Transverse colon (tissue), 4 donors: Measurements from ENCODE around the gene PLCB1. TPM values are rescaled to one million over a fixed set of nuclear protein-coding genes. Genes with fewer than 3 reads are reported as not detected.

Source experiments
- DNase-seq: peaks from one replicate; pipeline ENCODE4 v3.0.0-alpha.2; 2019
- H3K27ac ChIP-seq, 4 donors: fragments of 200-600 bp; sonication (generic); 2 replicates each; pipeline ENCODE4 v1.5.1; 2016 to 2018; ENCODE audit warnings: inconsistent platforms in 4 of 4
- H3K27me3 ChIP-seq: fragments of 200-600 bp; sonication (generic); 2 replicates; pipeline ENCODE4 v1.5.1; 2017; ENCODE audit warnings: inconsistent platforms
- H3K36me3 ChIP-seq, 4 donors: fragments of 200-600 bp; sonication (generic); 2 replicates each; pipeline ENCODE4 v1.5.1; 2017 to 2019; ENCODE audit warnings: inconsistent platforms in 4 of 4
- H3K4me1 ChIP-seq, 4 donors: fragments of 200-600 bp; sonication (generic); 2 replicates each; pipeline ENCODE4 v1.5.1; 2017 to 2020; ENCODE audit warnings: inconsistent platforms in 4 of 4
- H3K4me3 ChIP-seq, 4 donors: fragments of 200-600 bp; sonication (generic); 1 replicate in 1 of 4; 2 replicates in 3 of 4; pipeline versions ENCODE4 v1.5.1 to v1.6.1; 2017 to 2019; ENCODE audit warnings: inconsistent platforms in 4 of 4
- H3K9me3 ChIP-seq, 2 donors: fragments of 200-600 bp; sonication (generic); 2 replicates each; pipeline ENCODE4 v1.5.1; 2017 to 2019; ENCODE audit warnings: inconsistent platforms in 2 of 2
- CTCF ChIP-seq, 5 experiments: fragments of 200-600 bp in 3 of 5; fragments of 450-650 bp in 2 of 5; sonication (generic) in 3 of 5; IDR thresholded peaks; 1 replicate in 2 of 5; 2 replicates in 3 of 5; pipeline ENCODE4 v1.5.1; 2016 to 2017; ENCODE audit warnings: antibody characterized with exemption in 5 of 5, inconsistent platforms in 3 of 5, mild to moderate bottlenecking in 2 of 5, moderate library complexity in 1 of 5
- EP300 ChIP-seq: sonication (generic); formaldehyde crosslinking; IDR thresholded peaks from one replicate; pipeline ENCODE4 v1.6.1; 2017; ENCODE audit warnings: antibody characterized with exemption, low read depth
- POLR2A ChIP-seq: fragments of 450-650 bp; IDR thresholded peaks from one replicate; pipeline ENCODE4 v1.6.1; 2016; ENCODE audit warnings: antibody characterized with exemption, mild to moderate bottlenecking, moderate library complexity
- POLR2AphosphoS5 ChIP-seq, 3 donors: sonication (generic); formaldehyde crosslinking; IDR thresholded peaks; one replicate each; pipeline ENCODE4 v1.6.1; 2016; ENCODE audit warnings: antibody characterized with exemption in 3 of 3
- WGBS, 2 donors: methylation state at CpG; one replicate each; pipeline ENCODE4 v1.1.5; 2018; ENCODE audit warnings: low coverage in 1 of 2; 5-methylcytosine and 5-hydroxymethylcytosine counted together
- in situ Hi-C, 4 donors: fragments of 200-750 bp; cut with MboI; loops; one replicate each; pipeline versions ENCODE4 v1.15.0 to v1.15.1; 2017; ENCODE audit warnings: low sequenced_read_pairs in 3 of 4, low pct_ligation_motif_present in 1 of 4, low pct_unique_long_range_greater_than_20kb in 1 of 4
- intact Hi-C: fragments of 100-400 bp; cut with DNase I; formaldehyde crosslinking; loops from one replicate; pipeline ENCODE4 v1.15.1; 2023; ENCODE audit warnings: low total_unique reads
- total RNA-seq, 4 donors: library from RNA; depleted of rRNA; stranded (reverse); fragments of >200 nt; gene quantifications; one replicate each; pipeline ENCODE4 v1.1.0, GENCODE V29; 2016

PLCB1 gene
- total RNA-seq, 4 donors from 2014 or later = 13.1 to 18.6 (median 15.8) TPM

- 93 to 94% methylated on average over 1 of the region's 1 CpG for WGBS, 2 donors
- no peaks in the 10 kb centered on the region for H3K27me3 ChIP-seq
Measured at GRCh38 chr20:8583012-8583565, 451.0 kb downstream of the PLCB1 start.

GRCh38 chr20:8583566-8584043, 451.5 kb downstream of the PLCB1 start:
- in situ Hi-C loops (no loop called here), intact Hi-C loops (no loop called here)
- Histone ChIP-seq H3K4me3 (no peak overlapping the region), H3K9me3 (no peaks in the 10 kb centered on the region), H3K27ac (no peak overlapping the region), H3K27me3 (no peaks in the 10 kb centered on the region), H3K36me3 (no peaks in the 10 kb centered on the region), H3K4me1 (peaks cover 0 to 5% (median 0%) of the 10 kb centered on the region in 4 donors)
- TF ChIP-seq POLR2A (no peak), CTCF (IDR thresholded peaks at IDR 0.05) (no peak), POLR2AphosphoS5 (IDR thresholded peaks at IDR 0.05) (no peak), EP300 (no peak)
- DNase-seq = peak; percentile 13
- 57% methylated on average over 7 of the region's 7 CpGs for WGBS, 2 donors

More at GRCh38 chr20:8583012-8583565, 451.0 kb downstream of the PLCB1 start:
- Histone ChIP-seq H3K4me3 (no peak overlapping the region), H3K4me1 (peaks cover 0 to 5% (median 0%) of the 10 kb centered on the region in 4 donors), H3K36me3 (no peaks in the 10 kb centered on the region), H3K9me3 (no peaks in the 10 kb centered on the region), H3K27ac (no peak overlapping the region)
- intact Hi-C loops (no loop called here), in situ Hi-C loops (no loop called here)
- DNase-seq = no peak
- TF ChIP-seq CTCF (IDR thresholded peaks at IDR 0.05) = no peak
- no peak for TF ChIP-seq POLR2AphosphoS5 (IDR thresholded peaks at IDR 0.05)
- no peak for TF ChIP-seq POLR2A
- no peak for TF ChIP-seq EP300

GRCh38 chr20:8587251-8587650, 455.2 kb downstream of the PLCB1 start:
- no peak for DNase-seq
- Histone ChIP-seq H3K27me3 (no peaks in the 10 kb centered on the region), H3K4me1 (peaks cover 0 to 5% (median 0%) of the 10 kb centered on the region in 4 donors), H3K27ac (no peak overlapping the region), H3K4me3 (no peak overlapping the region), H3K36me3 (no peaks in the 10 kb centered on the region), H3K9me3 (no peaks in the 10 kb centered on the region)
- TF ChIP-seq CTCF (IDR thresholded peaks at IDR 0.05) = no peak
- TF ChIP-seq POLR2AphosphoS5 (IDR thresholded peaks at IDR 0.05) = no peak
- no peak for TF ChIP-seq POLR2A
- TF ChIP-seq EP300 = no peak
- WGBS, 2 donors = 64 to 82% methylated on average over 1 of the region's 1 CpG
- intact Hi-C loops (no loop called here), in situ Hi-C loops (no loop called here)

- no peak for DNase-seq
- intact Hi-C loops (no loop called here), in situ Hi-C loops (no loop called here)
- no peaks in the 10 kb centered on the region for H3K27me3 ChIP-seq
- no peaks in the 10 kb centered on the region for H3K9me3 ChIP-seq
- H3K27ac ChIP-seq = no peak overlapping the region
- WGBS, 2 donors = 54 to 69% methylated on average over 3 of the region's 3 CpGs
- peaks cover 0 to 5% (median 0%) of the 10 kb centered on the region in 4 donors for H3K4me1 ChIP-seq
- H3K36me3 ChIP-seq = no peaks in the 10 kb centered on the region
- H3K4me3 ChIP-seq = no peak overlapping the region
- TF ChIP-seq POLR2AphosphoS5 (IDR thresholded peaks at IDR 0.05) = no peak
- no peak for TF ChIP-seq CTCF (IDR thresholded peaks at IDR 0.05)
- no peak for TF ChIP-seq POLR2A
- no peak for TF ChIP-seq EP300
Measured at GRCh38 chr20:8587810-8588209, 455.7 kb downstream of the PLCB1 start.
